ENCODE measurements around the gene ITGA1. TPM values are rescaled to one million over a fixed set of nuclear protein-coding genes. Genes with fewer than 3 reads are reported as not detected.

ITGA1 gene
- total RNA-seq, 4 donors from 2014 or later = 219 to 326 (median 240) TPM

- Histone ChIP-seq H3K9me3 (no peaks in the 10 kb centered on the region), H3K27ac (no peak overlapping the region), H3K4me3 (no peak overlapping the region), H3K4me1 (peaks cover 0 to 15% (median 6%) of the 10 kb centered on the region in 3 donors), H3K36me3 (peaks cover 0 to 36% of the 10 kb centered on the region in 2 donors), H3K27me3 (no peaks in the 10 kb centered on the region)
- 59 to 67% methylated on average over 3 of the region's 3 CpGs for WGBS, 2 donors (ENCODE audit: low coverage in 1 of 2)
- no peak for ATAC-seq
- no peak for TF ChIP-seq POLR2AphosphoS5 (IDR thresholded peaks at IDR 0.05)
- TF ChIP-seq POLR2A (IDR thresholded peaks at IDR 0.05) = no peak
- TF ChIP-seq EP300 (IDR thresholded peaks at IDR 0.05) = no peak
- TF ChIP-seq CTCF (IDR thresholded peaks at IDR 0.05) = no peak
Measured at GRCh38 chr5:52878656-52879055, 90.9 kb downstream of the ITGA1 start.

- Histone ChIP-seq H3K27ac (no peak overlapping the region), H3K4me3 (no peak overlapping the region), H3K4me1 (peaks cover 0 to 11% (median 4%) of the 10 kb centered on the region in 3 donors), H3K27me3 (no peaks in the 10 kb centered on the region), H3K9me3 (no peaks in the 10 kb centered on the region), H3K36me3 (peaks cover 0 to 48% of the 10 kb centered on the region in 2 donors)
- no peak for ATAC-seq
- no peak for TF ChIP-seq CTCF (IDR thresholded peaks at IDR 0.05)
- TF ChIP-seq EP300 (IDR thresholded peaks at IDR 0.05) = no peak
- TF ChIP-seq POLR2AphosphoS5 (IDR thresholded peaks at IDR 0.05) = no peak
- TF ChIP-seq POLR2A (IDR thresholded peaks at IDR 0.05) = no peak
Measured at GRCh38 chr5:52880541-52880940, 92.8 kb downstream of the ITGA1 start.

GRCh38 chr5:52881468-52881867, 93.8 kb downstream of the ITGA1 start:
- no peak overlapping the region for H3K27ac ChIP-seq
- no peaks in the 10 kb centered on the region for H3K27me3 ChIP-seq
- peaks cover 0 to 48% of the 10 kb centered on the region in 2 donors for H3K36me3 ChIP-seq
- 85 to 89% methylated on average over 4 of the region's 4 CpGs for WGBS, 2 donors (ENCODE audit: low coverage in 1 of 2)
- TF ChIP-seq POLR2A (IDR thresholded peaks at IDR 0.05) = no peak
- H3K4me1 ChIP-seq = peaks cover 0 to 2% (median 0%) of the 10 kb centered on the region in 3 donors
- H3K9me3 ChIP-seq = no peaks in the 10 kb centered on the region
- no peak for ATAC-seq
- no peak overlapping the region for H3K4me3 ChIP-seq

GRCh38 chr5:52883110-52883509, 95.4 kb downstream of the ITGA1 start:
- Histone ChIP-seq H3K4me3 (no peak overlapping the region), H3K36me3 (peaks cover 8 to 53% of the 10 kb centered on the region in 2 donors)
- whole genome bisulfite sequencing, 2 donors (ENCODE audit: low coverage in 1 of 2) = 60 to 88% methylated on average over 3 to 4 of the region's 4 CpGs

GRCh38 chr5:52884453-52884852, 96.7 kb downstream of the ITGA1 start:
- no peak overlapping the region for H3K4me3 ChIP-seq
- H3K36me3 ChIP-seq = peaks cover 9 to 66% of the 10 kb centered on the region in 2 donors

More at GRCh38 chr5:52883110-52883509, 95.4 kb downstream of the ITGA1 start:
- no peak for ATAC-seq
- Histone ChIP-seq H3K9me3 (no peaks in the 10 kb centered on the region), H3K4me1 (no peaks in the 10 kb centered on the region), H3K27ac (no peak overlapping the region), H3K27me3 (no peaks in the 10 kb centered on the region)
- TF ChIP-seq EP300 (IDR thresholded peaks at IDR 0.05) = no peak
- TF ChIP-seq POLR2AphosphoS5 (IDR thresholded peaks at IDR 0.05) = no peak
- no peak for TF ChIP-seq CTCF (IDR thresholded peaks at IDR 0.05)
- no peak for TF ChIP-seq POLR2A (IDR thresholded peaks at IDR 0.05)

GRCh38 chr5:52885614-52886013, 97.9 kb downstream of the ITGA1 start:
- Histone ChIP-seq H3K9me3 (no peaks in the 10 kb centered on the region), H3K4me1 (peaks cover 0 to 3% (median 0%) of the 10 kb centered on the region in 3 donors), H3K4me3 (no peak overlapping the region), H3K27me3 (no peaks in the 10 kb centered on the region), H3K27ac (peak overlapping the region in 3 of 4 donors; percentile 27 to 41 (median 32)), H3K36me3 (peaks cover 9 to 72% of the 10 kb centered on the region in 2 donors)
- ATAC-seq = no peak
- 90 to 91% methylated on average over 3 to 4 of the region's 4 CpGs for WGBS, 2 donors (ENCODE audit: low coverage in 1 of 2)
- TF ChIP-seq POLR2AphosphoS5 (IDR thresholded peaks at IDR 0.05) = no peak
- TF ChIP-seq EP300 (IDR thresholded peaks at IDR 0.05) = no peak
- no peak for TF ChIP-seq CTCF (IDR thresholded peaks at IDR 0.05)
- no peak for TF ChIP-seq POLR2A (IDR thresholded peaks at IDR 0.05)

More at GRCh38 chr5:52884453-52884852, 96.7 kb downstream of the ITGA1 start:
- Histone ChIP-seq H3K27me3 (no peaks in the 10 kb centered on the region), H3K9me3 (no peaks in the 10 kb centered on the region), H3K27ac (no peak overlapping the region), H3K4me1 (peaks cover 0 to 3% (median 0%) of the 10 kb centered on the region in 3 donors)
- ATAC-seq = no peak
- TF ChIP-seq EP300 (IDR thresholded peaks at IDR 0.05) (no peak), POLR2A (IDR thresholded peaks at IDR 0.05) (no peak)
- 63% methylated on average over 1 of the region's 1 CpG for WGBS, 2 donors (ENCODE audit: low coverage in 1 of 2)
